A673 (cell line): ENCODE results near the gene SEC16A.

Experiments
- EZH2 ChIP-seq: fragments of 200-600 bp; sonication (generic); IDR thresholded peaks from 2 replicates; pipeline ENCODE4 v1.6.1; 2017; ENCODE audit warnings: borderline replicate concordance, low read depth, mild to moderate bottlenecking, mixed read lengths, antibody characterized with exemption, low read length; ENCODE audit not compliant: poor library complexity, severe bottlenecking
- TF ChIP-seq, protein P1 (sequence below): fragments of 300-800, 200-600 bp; sonication (generic); conservative IDR thresholded peaks from 2 replicates; pipeline ENCODE4 v1.5.1; 2017; ENCODE audit warnings: low read depth, mild to moderate bottlenecking, antibody characterized with exemption, low read length, moderate library complexity, mixed read lengths

DNA sequence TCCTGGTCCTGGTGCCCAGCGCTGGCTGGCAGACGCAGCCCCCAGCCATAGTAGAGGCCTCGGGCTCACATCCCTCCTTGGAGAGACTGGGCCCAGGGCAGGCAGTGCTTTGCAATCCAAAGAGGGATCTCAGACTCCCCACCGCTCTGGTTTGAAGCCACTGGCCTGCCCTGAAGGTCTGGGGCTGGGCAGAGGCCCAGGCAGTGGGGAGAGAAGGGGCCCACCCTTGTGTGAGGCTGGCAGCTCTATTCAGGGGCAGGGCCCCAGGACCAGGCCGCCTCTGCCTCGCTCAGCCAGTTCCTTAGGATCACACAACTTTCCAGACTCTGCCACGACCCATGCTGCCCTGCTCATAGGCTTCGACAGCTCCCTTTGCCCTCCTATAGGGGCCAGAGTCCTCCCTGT, 10.7 kb upstream of the SEC16A start:
- no peak for TF ChIP-seq EZH2
- TF ChIP-seq, protein P1, sequence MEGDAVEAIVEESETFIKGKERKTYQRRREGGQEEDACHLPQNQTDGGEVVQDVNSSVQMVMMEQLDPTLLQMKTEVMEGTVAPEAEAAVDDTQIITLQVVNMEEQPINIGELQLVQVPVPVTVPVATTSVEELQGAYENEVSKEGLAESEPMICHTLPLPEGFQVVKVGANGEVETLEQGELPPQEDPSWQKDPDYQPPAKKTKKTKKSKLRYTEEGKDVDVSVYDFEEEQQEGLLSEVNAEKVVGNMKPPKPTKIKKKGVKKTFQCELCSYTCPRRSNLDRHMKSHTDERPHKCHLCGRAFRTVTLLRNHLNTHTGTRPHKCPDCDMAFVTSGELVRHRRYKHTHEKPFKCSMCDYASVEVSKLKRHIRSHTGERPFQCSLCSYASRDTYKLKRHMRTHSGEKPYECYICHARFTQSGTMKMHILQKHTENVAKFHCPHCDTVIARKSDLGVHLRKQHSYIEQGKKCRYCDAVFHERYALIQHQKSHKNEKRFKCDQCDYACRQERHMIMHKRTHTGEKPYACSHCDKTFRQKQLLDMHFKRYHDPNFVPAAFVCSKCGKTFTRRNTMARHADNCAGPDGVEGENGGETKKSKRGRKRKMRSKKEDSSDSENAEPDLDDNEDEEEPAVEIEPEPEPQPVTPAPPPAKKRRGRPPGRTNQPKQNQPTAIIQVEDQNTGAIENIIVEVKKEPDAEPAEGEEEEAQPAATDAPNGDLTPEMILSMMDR: no peak
